H9 (cell line): ENCODE measurements around the gene E4F1. TPM values are rescaled to one million over a fixed set of nuclear protein-coding genes. Genes with fewer than 3 reads are reported as not detected.
A peak's percentile ranks its signal among the peaks of the same experiment; 100 is the strongest.

Experiments
- DNase-seq: peaks from one replicate; pipeline ENCODE4 v3.0.0-alpha.2; 2017
- H2AFZ ChIP-seq: one replicate; pipeline ENCODE4 v1.6.1; 2013; ENCODE audit warnings: mild to moderate bottlenecking, low read length, control low read depth, moderate library complexity
- H2AK5ac ChIP-seq: 2 replicates; pipeline ENCODE4 v1.6.1; 2013; ENCODE audit warnings: low read length, control low read depth, mixed read lengths; ENCODE audit not compliant: insufficient read length
- H2BK120ac ChIP-seq: one replicate; pipeline ENCODE4 v1.6.1; 2013; ENCODE audit warnings: low read depth, mild to moderate bottlenecking, low read length, control low read depth, inconsistent platforms; ENCODE audit not compliant: poor library complexity, severe bottlenecking
- H2BK12ac ChIP-seq: 2 replicates; pipeline ENCODE4 v1.6.1; 2013; ENCODE audit warnings: low read length, control low read depth, mixed read lengths, low read depth; ENCODE audit not compliant: insufficient read length
- H2BK15ac ChIP-seq: 2 replicates; pipeline ENCODE4 v1.6.1; 2013; ENCODE audit warnings: low read depth, low read length, control low read depth
- H2BK20ac ChIP-seq: one replicate; pipeline ENCODE4 v1.6.1; 2013; ENCODE audit warnings: low read depth, mild to moderate bottlenecking, low read length, control low read depth, inconsistent platforms; ENCODE audit not compliant: poor library complexity, severe bottlenecking
- H2BK5ac ChIP-seq: 2 replicates; pipeline ENCODE4 v1.6.1; 2013; ENCODE audit warnings: low read length, control low read depth, mixed read lengths; ENCODE audit not compliant: insufficient read length
- H3K14ac ChIP-seq: 2 replicates; pipeline ENCODE4 v1.6.1; 2013; ENCODE audit warnings: low read length, control low read depth; ENCODE audit not compliant: insufficient read depth
- H3K18ac ChIP-seq: 2 replicates; pipeline ENCODE4 v1.6.1; 2013; ENCODE audit warnings: low read depth, mild to moderate bottlenecking, mixed read lengths, low read length, control low read depth; ENCODE audit not compliant: insufficient read length
- H3K23ac ChIP-seq: 2 replicates; pipeline ENCODE4 v1.6.1; 2013; ENCODE audit warnings: low read length, control low read depth, mixed read lengths, low read depth; ENCODE audit not compliant: insufficient read length
- H3K23me2 ChIP-seq: 2 replicates; pipeline ENCODE4 v1.6.1; 2013; ENCODE audit warnings: low read depth, mild to moderate bottlenecking, mixed read lengths, low read length, control low read depth; ENCODE audit not compliant: insufficient read length, poor library complexity, severe bottlenecking
- H3K27ac ChIP-seq: 2 replicates; pipeline ENCODE4 v1.5.1; 2013; ENCODE audit warnings: low read length, control low read depth, mixed read lengths, low read depth; ENCODE audit not compliant: insufficient read length
- H3K27me3 ChIP-seq: 2 replicates; pipeline ENCODE4 v1.6.1; 2013; ENCODE audit warnings: low read length, control low read depth, inconsistent platforms; ENCODE audit not compliant: insufficient read depth
- H3K4ac ChIP-seq: 2 replicates; pipeline ENCODE4 v1.6.1; 2013; ENCODE audit warnings: low read depth, mild to moderate bottlenecking, control low read depth, inconsistent platforms, low read length, moderate library complexity
- H3K4me1 ChIP-seq: 2 replicates; pipeline ENCODE4 v1.6.1; 2013; ENCODE audit warnings: low read length, control low read depth, inconsistent platforms; ENCODE audit not compliant: insufficient read depth
- H3K4me2 ChIP-seq: 2 replicates; pipeline ENCODE4 v1.6.1; 2013; ENCODE audit warnings: low read length, control low read depth, mixed read lengths; ENCODE audit not compliant: insufficient read length, insufficient read depth
- H3K56ac ChIP-seq: 2 replicates; pipeline ENCODE4 v1.6.1; 2013; ENCODE audit warnings: low read depth, mild to moderate bottlenecking, mixed read lengths, low read length, control low read depth; ENCODE audit not compliant: insufficient read length
- H3K79me1 ChIP-seq: 2 replicates; pipeline ENCODE4 v1.6.1; 2013; ENCODE audit warnings: low read depth, mild to moderate bottlenecking, moderate library complexity, low read length, control low read depth, inconsistent platforms; ENCODE audit not compliant: insufficient read depth, poor library complexity, severe bottlenecking
- H3K79me2 ChIP-seq: 2 replicates; pipeline ENCODE4 v1.6.1; 2013; ENCODE audit warnings: low read length, control low read depth, inconsistent platforms; ENCODE audit not compliant: insufficient read depth
- H3K9ac ChIP-seq: 2 replicates; pipeline ENCODE4 v1.6.1; 2013; ENCODE audit warnings: low read length, control low read depth, mixed read lengths; ENCODE audit not compliant: insufficient read length; ENCODE audit errors: extremely low read depth
- H3K9me3 ChIP-seq: one replicate; pipeline ENCODE4 v1.6.1; 2013; ENCODE audit warnings: low read depth, low read length, inconsistent platforms; ENCODE audit not compliant: control insufficient read depth
- H3T11ph ChIP-seq: one replicate; pipeline ENCODE4 v1.6.1; 2013; ENCODE audit warnings: mild to moderate bottlenecking, low read length, control low read depth, inconsistent platforms
- H4K20me1 ChIP-seq: one replicate; pipeline ENCODE4 v1.6.1; 2013; ENCODE audit not compliant: control insufficient read depth, insufficient read length, insufficient read depth
- H4K5ac ChIP-seq: 2 replicates; pipeline ENCODE4 v1.6.1; 2013; ENCODE audit warnings: low read depth, mild to moderate bottlenecking, mixed read lengths, low read length, control low read depth; ENCODE audit not compliant: insufficient read length
- H4K8ac ChIP-seq: replicated peaks from 2 replicates; pipeline ENCODE4 v1.6.1; 2013; ENCODE audit warnings: low read length, control low read depth, mixed read lengths, low read depth; ENCODE audit not compliant: insufficient read length
- H4K91ac ChIP-seq: 2 replicates; pipeline ENCODE4 v1.6.1; 2013; ENCODE audit warnings: low read depth, mild to moderate bottlenecking, moderate library complexity, mixed read lengths, low read length, control low read depth; ENCODE audit not compliant: insufficient read length
- H3K27ac Mint-ChIP-seq, 3 experiments: 2 replicates in 2 of 3; 3 replicates in 1 of 3; pipeline ENCODE4 v1.8.0; 2020 to 2021; ENCODE audit warnings: mixed read lengths in 3 of 3, mild to moderate bottlenecking in 1 of 3, moderate library complexity in 1 of 3
- H3K27me3 Mint-ChIP-seq: 2 replicates; pipeline ENCODE4 v1.8.0; 2021; ENCODE audit warnings: low read depth, mild to moderate bottlenecking, moderate library complexity, mixed read lengths
- H3K36me3 Mint-ChIP-seq, 3 experiments: 2 replicates in 2 of 3; 3 replicates in 1 of 3; pipeline ENCODE4 v1.8.0; 2020 to 2021; ENCODE audit warnings: low read depth in 3 of 3, mixed read lengths in 3 of 3; ENCODE audit not compliant: insufficient read depth in 1 of 3
- H3K4me1 Mint-ChIP-seq, 2 experiments: 2 replicates each; pipeline ENCODE4 v1.8.0; 2020; ENCODE audit warnings: mixed read lengths in 2 of 2
- H3K4me3 Mint-ChIP-seq, 2 experiments: 2 replicates in 1 of 2; 3 replicates in 1 of 2; pipeline ENCODE4 v1.8.0; 2020 to 2021; ENCODE audit warnings: mild to moderate bottlenecking in 2 of 2, mixed read lengths in 2 of 2, moderate library complexity in 1 of 2
- H3K9me3 Mint-ChIP-seq, 2 experiments: 2 replicates in 1 of 2; 3 replicates in 1 of 2; pipeline ENCODE4 v1.8.0; 2020; ENCODE audit warnings: mild to moderate bottlenecking in 2 of 2, mixed read lengths in 2 of 2, moderate library complexity in 1 of 2
- WGBS: extraction: QIAGEN DNeasy Blood & Tissue Kit; methylation state at CpG from one replicate; pipeline ENCODE4 v1.1.7; 2013; ENCODE audit warnings: missing lambda C conversion rate, low lambda C conversion rate, mixed read lengths; ENCODE audit not compliant: insufficient read length; ENCODE audit errors: extremely low coverage; 5-methylcytosine and 5-hydroxymethylcytosine counted together
- total RNA-seq: library from RNA; stranded (reverse); gene quantifications from 2 replicates; pipeline ENCODE4 v1.2.1, GENCODE V29; 2021
- TF ChIP-seq, protein P1 (sequence below): fragments of 200-600 bp; sonication (generic); conservative IDR thresholded peaks from 3 replicates; pipeline ENCODE4 v1.8.0; 2021; ENCODE audit warnings: antibody characterized with exemption, mild to moderate bottlenecking

The E4F1 gene
- total RNA-seq, 1 experiment from 2014 or later = 35.9 TPM

- Histone ChIP-seq H3T11ph (no peak overlapping the region), H3K9ac (peak overlapping the region; percentile 67), H2AFZ (no peak overlapping the region), H3K27me3 (no peaks in the 10 kb centered on the region; the same call in 1 of the 2 replicates), H3K56ac (no peak overlapping the region), H2BK120ac (no peak overlapping the region), H3K18ac (peak overlapping the region; percentile 60), H3K9me3 (no peaks in the 10 kb centered on the region), H3K4ac (no peak overlapping the region), H3K79me1 (peaks cover 6% of the 10 kb centered on the region), H4K8ac (no peak overlapping the region), H4K5ac (no peak overlapping the region), H3K14ac (no peak overlapping the region), H2AK5ac (no peak overlapping the region), H4K91ac (no peak overlapping the region), H2BK20ac (no peak overlapping the region), H4K20me1 (no peaks in the 10 kb centered on the region), H3K27ac (no peak overlapping the region), H3K23me2 (peaks cover 8% of the 10 kb centered on the region), H3K79me2 (peaks cover 6% of the 10 kb centered on the region; the same call in 1 of the 2 replicates), H3K4me2 (peak overlapping the region; percentile 26), H2BK5ac (no peak overlapping the region), H2BK12ac (no peak overlapping the region), H3K23ac (no peak overlapping the region), H2BK15ac (no peak overlapping the region), H3K4me1 (no peaks in the 10 kb centered on the region)
- Mint-ChIP-seq H3K9me3 (no peaks in the 10 kb centered on the region), H3K27ac (peak overlapping the region in 2 of 3 experiments; percentile 72 to 82; a peak in 1 of 7 replicates), H3K27me3 (no peaks in the 10 kb centered on the region), H3K36me3 (peaks cover 9 to 19% (median 17%) of the 10 kb centered on the region in 3 experiments; a peak in 6 of 7 replicates), H3K4me3 (peak overlapping the region; percentile 78 to 92; a peak in 4 of 5 replicates), H3K4me1 (peaks cover 13 to 18% of the 10 kb centered on the region in 2 experiments)
- WGBS = no CpG with 5 or more reads among the region's 4 CpGs
- DNase-seq = no peak
- TF ChIP-seq, protein P1, sequence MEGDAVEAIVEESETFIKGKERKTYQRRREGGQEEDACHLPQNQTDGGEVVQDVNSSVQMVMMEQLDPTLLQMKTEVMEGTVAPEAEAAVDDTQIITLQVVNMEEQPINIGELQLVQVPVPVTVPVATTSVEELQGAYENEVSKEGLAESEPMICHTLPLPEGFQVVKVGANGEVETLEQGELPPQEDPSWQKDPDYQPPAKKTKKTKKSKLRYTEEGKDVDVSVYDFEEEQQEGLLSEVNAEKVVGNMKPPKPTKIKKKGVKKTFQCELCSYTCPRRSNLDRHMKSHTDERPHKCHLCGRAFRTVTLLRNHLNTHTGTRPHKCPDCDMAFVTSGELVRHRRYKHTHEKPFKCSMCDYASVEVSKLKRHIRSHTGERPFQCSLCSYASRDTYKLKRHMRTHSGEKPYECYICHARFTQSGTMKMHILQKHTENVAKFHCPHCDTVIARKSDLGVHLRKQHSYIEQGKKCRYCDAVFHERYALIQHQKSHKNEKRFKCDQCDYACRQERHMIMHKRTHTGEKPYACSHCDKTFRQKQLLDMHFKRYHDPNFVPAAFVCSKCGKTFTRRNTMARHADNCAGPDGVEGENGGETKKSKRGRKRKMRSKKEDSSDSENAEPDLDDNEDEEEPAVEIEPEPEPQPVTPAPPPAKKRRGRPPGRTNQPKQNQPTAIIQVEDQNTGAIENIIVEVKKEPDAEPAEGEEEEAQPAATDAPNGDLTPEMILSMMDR = no peak
These were observed 7.1 kb upstream of the E4F1 start for GRCh38 chr16:2216330-2216729.
